Lung (tissue), 12 donors: ENCODE data around the gene PIGX. TPM values are rescaled to one million over a fixed set of nuclear protein-coding genes. Genes with fewer than 3 reads are reported as not detected.
A peak's percentile ranks its signal among the peaks of the same experiment; 100 is the strongest.
"Not testable (repeated sequence)": the region's sequence is repeated elsewhere in the genome, so short reads cannot be mapped to it uniquely, and the experiment has no call there.

Source experiments
- ATAC-seq: fragments of 200-7000 bp; cut with Tn5 transposase; one replicate; pipeline ENCODE4 v1.9.1; 2020; ENCODE audit warnings: moderate number of reproducible peaks; ENCODE audit not compliant: insufficient read depth, low FRiP score
- DNase-seq, 3 donors: peaks; one replicate each; pipeline ENCODE4 v3.0.0-alpha.2; 2013 to 2017
- H3K27ac ChIP-seq, 2 donors: one replicate each; pipeline ENCODE4 v1.5.1; 2013; ENCODE audit warnings: mild to moderate bottlenecking in 2 of 2, moderate library complexity in 2 of 2, control low read depth in 1 of 2, inconsistent platforms in 1 of 2, low read depth in 1 of 2, low read length in 1 of 2
- H3K27me3 ChIP-seq, 3 donors: one replicate each; pipeline ENCODE4 v1.5.1; 2013; ENCODE audit warnings: low read length in 2 of 3; ENCODE audit not compliant: control insufficient read depth in 3 of 3, insufficient read depth in 3 of 3
- H3K36me3 ChIP-seq, 4 donors: one replicate each; pipeline ENCODE4 v1.5.1; 2013; ENCODE audit warnings: low read length in 4 of 4, mild to moderate bottlenecking in 1 of 4, moderate library complexity in 1 of 4; ENCODE audit not compliant: control insufficient read depth in 4 of 4, insufficient read depth in 4 of 4
- H3K4me1 ChIP-seq, 5 donors: one replicate each; pipeline ENCODE4 v1.5.1; 2013; ENCODE audit warnings: low read length in 5 of 5, mild to moderate bottlenecking in 2 of 5, moderate library complexity in 1 of 5; ENCODE audit not compliant: control insufficient read depth in 5 of 5, insufficient read depth in 5 of 5
- H3K4me3 ChIP-seq: one replicate; pipeline ENCODE4 v1.5.1; 2013; ENCODE audit warnings: mild to moderate bottlenecking, control low read depth, moderate library complexity
- H3K9ac ChIP-seq, 2 donors: one replicate each; pipeline ENCODE4 v1.5.1; 2013; ENCODE audit warnings: low read length in 2 of 2, control low read depth in 1 of 2; ENCODE audit not compliant: insufficient read depth in 1 of 2
- H3K9me3 ChIP-seq, 4 donors: one replicate each; pipeline ENCODE4 v1.5.1; 2013; ENCODE audit warnings: low read length in 3 of 4, mild to moderate bottlenecking in 1 of 4, moderate library complexity in 1 of 4; ENCODE audit not compliant: control insufficient read depth in 4 of 4, insufficient read depth in 3 of 4
- CTCF ChIP-seq: IDR thresholded peaks from 2 replicates; pipeline ENCODE4 v1.5.1; 2012; ENCODE audit warnings: mild to moderate bottlenecking; ENCODE audit errors: control extremely low read depth, extremely low read depth
- WGBS, 2 donors: extraction: QIAGEN DNeasy Blood & Tissue Kit; methylation state at CpG; one replicate each; pipeline ENCODE4 v1.1.7; 2013; 5-methylcytosine and 5-hydroxymethylcytosine counted together
- polyA plus RNA-seq, 2 donors: library from polyadenylated mRNA; stranded (reverse); fragments of 200-250 nt; gene quantifications; one replicate each; pipeline ENCODE4 v1.2.1, GENCODE V29; 2013
- total RNA-seq, 2 donors: library from RNA; depleted of rRNA in 1 of 2; stranded (reverse); fragments of >200 nt in 1 of 2; gene quantifications; one replicate each; pipeline ENCODE4 v1.2.1, GENCODE V29; 2014 to 2021
- donor health status: control.
- donor health status: control.
- donor health status: Bipolar disorder and iron deficiency.
- donor health status: healthy.
- donor health status: DM: yes; HTN: yes; CAD: no.

Gene PIGX
- total and polyA plus RNA-seq, 4 donors, result 8.4 to 20.4 (median 15.5) TPM

GRCh38 chr3:196741249-196741889, 29.2 kb downstream of the PIGX start:
- peaks cover 2 to 15% (median 9%) of the 10 kb centered on the region in 5 donors for H3K4me1 ChIP-seq
- no peak for TF ChIP-seq CTCF
- no peaks in the 10 kb centered on the region for H3K27me3 ChIP-seq
- no peaks in the 10 kb centered on the region for H3K9me3 ChIP-seq
- H3K36me3 ChIP-seq, result peaks cover 0 to 3% (median 3%) of the 10 kb centered on the region in 4 donors
- DNase-seq (peak in 1 of 3 donors; percentile 2), ATAC-seq (no peak)
- peak overlapping the region; percentile 90 to 96 for H3K9ac ChIP-seq
- H3K4me3 ChIP-seq, result no peak overlapping the region
- WGBS, 2 donors, result 19 to 23% methylated on average over 5 of the region's 5 CpGs
- H3K27ac ChIP-seq, result peak overlapping the region in 1 of 2 donors; percentile 99

- H3K27ac ChIP-seq, H3K36me3 ChIP-seq, DNase-seq, H3K4me3 ChIP-seq, H3K27me3 ChIP-seq, ATAC-seq, H3K9me3 ChIP-seq, H3K9ac ChIP-seq: not testable (repeated sequence)
- peaks cover 2 to 15% (median 9%) of the 10 kb centered on the region in 5 donors for H3K4me1 ChIP-seq
- WGBS, 2 donors, result 91 to 96% methylated on average over 10 of the region's 10 CpGs
These were observed 31.4 kb downstream of the PIGX start for GRCh38 chr3:196743569-196743968.

- H3K9ac ChIP-seq, result no peak overlapping the region
- peaks cover 0 to 2% (median 0%) of the 10 kb centered on the region in 5 donors for H3K4me1 ChIP-seq
- no peaks in the 10 kb centered on the region for H3K27me3 ChIP-seq
- no peak for TF ChIP-seq CTCF
- DNase-seq (no peak), ATAC-seq (no peak)
- peaks cover 0 to 7% (median 3%) of the 10 kb centered on the region in 4 donors for H3K36me3 ChIP-seq
- WGBS, 2 donors, result 57 to 76% methylated on average over 8 of the region's 8 CpGs
- H3K27ac ChIP-seq, result no peak overlapping the region
- no peak overlapping the region for H3K4me3 ChIP-seq
- no peaks in the 10 kb centered on the region for H3K9me3 ChIP-seq
These were observed 36.9 kb downstream of the PIGX start for GRCh38 chr3:196749125-196749524.

- no peak overlapping the region for H3K27ac ChIP-seq
- H3K4me3 ChIP-seq, result no peak overlapping the region
- no peak for DNase-seq
- H3K36me3 ChIP-seq, result peaks cover 0 to 11% (median 2%) of the 10 kb centered on the region in 4 donors
- peaks cover 0 to 2% (median 0%) of the 10 kb centered on the region in 5 donors for H3K4me1 ChIP-seq
- H3K9ac ChIP-seq, result no peak overlapping the region
- ATAC-seq, result no peak
- no peaks in the 10 kb centered on the region for H3K27me3 ChIP-seq
- no peak for TF ChIP-seq CTCF
- peaks cover 0 to 3% (median 1%) of the 10 kb centered on the region in 4 donors for H3K9me3 ChIP-seq
- WGBS, 2 donors, result 94 to 97% methylated on average over 8 of the region's 8 CpGs
These were observed 41.0 kb downstream of the PIGX start for GRCh38 chr3:196753201-196753600.
